ENCODE results near the gene NT5C1A.
A peak's percentile ranks its signal among the peaks of the same experiment; 100 is the strongest.

The NT5C1A gene

DNA sequence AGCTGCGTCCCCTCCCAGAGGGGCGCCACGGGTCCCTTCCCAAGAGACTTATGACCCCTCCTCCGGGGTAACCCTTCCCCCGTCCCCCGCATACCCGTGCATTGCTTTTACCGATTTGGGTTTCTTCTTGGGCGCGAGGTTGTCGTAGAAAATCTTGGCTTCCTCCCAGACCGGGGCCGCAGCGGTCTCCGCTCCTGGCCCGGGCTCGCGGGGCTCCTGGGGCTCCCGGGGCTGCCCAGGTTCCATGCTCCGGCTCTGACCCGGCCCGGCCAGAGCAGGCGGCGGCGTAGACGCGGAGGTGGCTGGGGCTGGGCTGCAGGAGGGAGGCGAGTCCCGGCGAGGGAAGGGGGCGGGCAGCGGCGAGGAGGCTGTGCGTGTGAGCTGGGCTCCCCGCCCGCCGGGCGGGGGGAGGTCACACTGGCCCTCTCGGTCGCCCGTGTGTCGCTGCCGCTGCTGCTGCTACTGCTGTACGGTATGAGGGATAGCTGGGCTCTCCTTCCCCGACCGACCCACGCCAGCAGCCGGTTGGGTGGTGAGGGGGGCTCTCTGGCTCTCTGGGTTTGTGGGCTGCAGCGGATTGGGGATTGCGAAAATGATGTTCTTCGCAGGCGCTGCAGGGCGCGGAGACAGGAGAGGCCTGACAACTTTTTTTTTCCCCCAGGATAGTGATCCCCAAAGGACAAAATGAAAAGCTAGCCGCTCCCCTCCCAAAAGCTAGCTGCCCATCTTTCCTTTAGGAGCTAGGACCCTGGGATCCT is at the start of gene NT5C1A:
Gene NT5C1A (minus strand): TSS at position 315 of the 758 bp plus-strand sequence. CDS start 69 bp downstream, at position 246.
- peak in 1 of 2 experiments; percentile 61 for DNase-seq

DNA sequence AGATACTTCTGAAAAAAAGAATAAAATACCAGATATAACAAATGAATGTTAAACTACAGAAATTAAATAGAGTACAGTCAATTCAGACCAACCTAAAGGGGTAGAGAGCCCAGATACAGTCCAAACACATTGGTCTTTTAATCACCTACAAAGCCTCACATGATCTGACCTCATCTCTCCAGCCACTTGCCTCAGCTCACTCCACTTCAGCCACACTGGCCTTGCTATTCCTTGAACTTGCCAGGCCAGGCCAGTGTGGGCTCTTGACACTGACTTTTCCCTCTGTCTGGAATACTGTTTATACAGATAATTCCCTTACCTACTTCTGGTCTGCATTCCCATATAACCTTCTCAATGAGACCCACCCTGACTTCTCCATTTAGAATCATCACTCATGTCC is 49.8 kb upstream of the NT5C1A start:
- DNase-seq = no peak

- peak; percentile 78 to 86 for DNase-seq
Measured at GRCh38 chr1:39720094-39720999, 48.4 kb upstream of the NT5C1A start.

- no peak for DNase-seq
Measured at GRCh38 chr1:39717809-39718208, 45.9 kb upstream of the NT5C1A start.

GRCh38 chr1:39713557-39713956 is 41.6 kb upstream of the NT5C1A start:
- DNase-seq = no peak

GRCh38 chr1:39711966-39712340 is 40.0 kb upstream of the NT5C1A start:
- peak in 1 of 2 experiments; percentile 21 for DNase-seq

GRCh38 chr1:39711104-39711965 is 39.4 kb upstream of the NT5C1A start:
- DNase-seq = peak in 1 of 2 experiments; percentile 27

DNA sequence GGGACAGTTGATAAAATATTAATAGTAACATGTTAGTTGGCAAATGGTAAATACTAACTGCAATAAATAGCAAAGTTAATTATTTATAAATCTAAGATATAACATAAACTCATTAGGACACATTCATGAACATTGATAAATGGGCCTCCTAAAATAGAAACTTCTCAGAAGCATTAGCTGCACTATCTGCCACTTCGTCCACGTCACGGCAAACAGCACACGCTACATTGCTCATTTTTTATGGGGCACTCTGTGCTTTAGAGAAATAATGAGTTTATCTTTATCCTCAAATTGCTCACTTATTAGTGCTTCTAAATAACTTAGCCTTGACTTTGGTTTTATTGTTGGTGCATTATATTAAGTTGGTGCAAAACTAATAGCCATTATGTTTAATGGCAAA is 35.6 kb upstream of the NT5C1A start:
- no peak for DNase-seq

DNA sequence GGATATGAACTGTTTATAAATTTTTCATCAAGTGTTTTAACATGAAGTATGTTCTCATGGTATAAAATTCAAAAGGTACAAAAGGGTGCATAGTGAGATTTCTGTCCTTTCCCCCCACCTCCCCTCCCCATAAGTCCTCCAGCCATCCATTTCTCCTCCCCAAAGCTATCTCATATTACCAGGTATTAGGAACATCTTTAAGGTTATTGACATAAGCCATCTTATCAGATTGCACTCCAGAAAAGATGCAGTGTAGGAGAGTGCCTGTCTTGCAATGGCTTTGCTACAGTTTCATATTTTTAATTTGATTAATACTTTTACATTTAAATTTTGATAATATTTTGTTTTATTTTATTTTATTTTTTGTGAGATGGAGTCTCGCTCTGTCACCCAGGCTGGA is 32.9 kb upstream of the NT5C1A start:
- DNase-seq = no peak

- no peak for DNase-seq
Measured at GRCh38 chr1:39701049-39701439, 29.1 kb upstream of the NT5C1A start.

GRCh38 chr1:39700348-39700747 is 28.4 kb upstream of the NT5C1A start:
- DNase-seq = no peak

- DNase-seq = no peak
Measured at GRCh38 chr1:39699419-39699818, 27.5 kb upstream of the NT5C1A start.

DNA sequence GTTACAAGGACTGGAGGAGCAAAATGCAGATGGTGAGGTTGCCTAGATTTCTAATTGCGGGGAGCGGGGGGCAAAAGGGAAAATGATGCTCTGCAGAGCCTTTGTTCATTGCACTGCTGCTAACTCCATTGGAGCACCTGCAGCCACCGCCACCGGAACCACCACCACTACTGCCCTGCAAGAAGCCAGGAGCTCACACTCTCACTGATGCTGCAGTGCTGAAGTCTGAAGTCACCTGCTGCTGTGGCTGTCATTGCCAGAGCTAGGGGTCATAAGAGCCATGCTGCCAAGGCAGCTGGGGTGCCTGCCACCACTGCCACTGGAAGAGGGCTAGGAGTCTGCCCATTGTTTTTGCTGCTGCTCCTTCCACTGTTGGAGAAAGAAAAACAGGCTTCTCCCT is 26.7 kb upstream of the NT5C1A start:
- DNase-seq = no peak

DNA sequence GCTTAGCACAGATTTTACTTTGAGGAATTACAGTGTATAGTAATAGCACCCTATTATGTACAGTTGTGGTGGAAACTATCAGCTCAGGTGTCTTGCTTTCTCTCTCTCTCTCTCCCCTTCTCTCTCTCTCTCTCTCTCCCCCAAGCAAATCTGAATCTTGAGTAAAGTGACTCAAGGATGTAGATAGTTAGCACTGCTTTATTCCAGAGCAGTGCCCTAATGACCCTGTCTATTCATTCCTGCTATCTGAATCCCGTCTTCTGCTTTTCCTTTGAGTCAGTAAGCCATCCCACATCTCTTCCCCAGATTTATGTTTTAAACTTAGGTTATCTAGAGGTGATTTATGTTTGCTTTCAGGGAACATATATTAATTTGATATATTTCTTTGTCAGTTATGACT is 24.5 kb upstream of the NT5C1A start:
- no peak for DNase-seq

GRCh38 chr1:39695016-39695415 is 23.1 kb upstream of the NT5C1A start:
- no peak for DNase-seq

- DNase-seq = no peak
Measured at GRCh38 chr1:39694026-39694425, 22.1 kb upstream of the NT5C1A start.

DNA sequence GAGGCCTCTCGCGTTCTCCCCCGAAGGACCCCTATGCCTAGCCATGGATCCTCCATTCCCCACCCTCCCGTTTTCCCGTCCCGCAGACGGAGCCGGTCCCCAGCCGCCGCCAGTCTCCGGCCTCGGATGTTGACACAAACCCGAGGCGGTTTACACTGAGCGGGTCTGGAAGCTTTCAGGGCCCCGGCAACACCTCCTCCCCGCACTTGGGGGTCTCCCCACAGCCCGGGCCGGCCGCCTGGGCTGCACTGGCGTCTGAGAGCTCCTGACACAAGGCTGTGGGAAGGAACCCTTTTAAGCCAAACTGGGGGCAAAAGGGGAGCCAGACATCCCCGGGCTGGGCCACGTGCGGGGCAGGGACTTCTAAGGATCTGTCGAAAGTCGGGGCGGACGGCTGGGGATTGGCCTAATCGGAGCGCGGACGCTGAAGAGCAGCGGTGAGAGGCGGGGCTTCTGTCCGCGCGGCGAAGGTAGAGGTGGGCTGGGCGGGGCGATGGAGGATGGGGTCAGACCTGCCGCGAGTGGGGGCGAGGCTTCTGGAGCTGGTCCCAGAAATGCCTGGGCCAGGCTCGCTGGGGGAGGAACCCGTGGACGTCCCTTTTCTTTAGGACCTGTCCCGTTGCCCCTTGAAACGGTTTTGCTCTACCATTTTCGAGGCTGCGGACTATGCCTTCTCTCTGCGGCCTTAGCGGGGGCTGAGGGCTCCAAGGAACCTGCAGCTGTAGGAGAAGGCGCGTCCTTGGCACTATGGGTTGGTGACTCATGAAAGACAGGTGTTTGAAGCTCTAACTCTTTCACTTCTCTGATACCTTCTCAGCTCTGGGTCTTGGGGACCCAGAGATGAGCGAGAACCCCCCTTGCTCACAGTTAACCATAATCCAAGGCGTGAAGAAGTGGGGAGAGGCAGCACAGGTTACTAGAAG is 20.5 kb upstream of the NT5C1A start:
- DNase-seq = peak in 1 of 2 experiments; percentile 61

- DNase-seq = peak; percentile 89 to 99
Measured at GRCh38 chr1:39691383-39692151, 19.7 kb upstream of the NT5C1A start, which contains the start of gene HPCAL4. TSS of gene HPCAL4 (minus strand) at chr1:39691433. CDS start at chr1:39684603, 6,830 bp downstream.

GRCh38 chr1:39690794-39691382 is 19.0 kb upstream of the NT5C1A start:
- no peak for DNase-seq

DNA sequence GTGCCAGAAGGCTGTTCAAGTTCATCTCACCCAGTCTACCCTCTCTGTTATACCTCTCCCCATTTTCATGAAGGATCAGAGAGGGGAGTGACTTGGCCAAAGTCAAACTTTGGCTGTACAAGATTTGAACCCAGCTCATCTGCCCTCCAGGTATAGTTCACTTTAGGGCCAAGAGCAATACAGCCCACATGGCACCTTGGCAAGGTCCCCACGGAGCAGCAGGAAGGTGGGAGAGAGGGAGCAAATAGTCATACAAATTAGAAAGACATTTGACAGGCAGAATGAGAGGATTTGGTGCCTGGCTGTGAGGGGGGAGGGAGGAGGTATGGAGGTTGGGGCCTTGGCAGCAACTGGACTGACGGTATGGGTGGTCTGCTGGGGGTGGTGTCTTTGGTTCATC is 18.3 kb upstream of the NT5C1A start:
- no peak for DNase-seq
